ENCODE results near the gene MRPS18B.

Gene MRPS18B

GRCh38 chr6:30635834-30636233 is 18.2 kb downstream of the MRPS18B start:
- Mint-ChIP-seq H3K27ac (no peak overlapping the region), H3K9me3 (no peaks in the 10 kb centered on the region), H3K27me3 (ENCODE audit: low read depth) (no peaks in the 10 kb centered on the region), H3K36me3 (ENCODE audit: low read depth) (peaks cover 63% of the 10 kb centered on the region), H3K4me3 (no peak overlapping the region), H3K4me1 (no peaks in the 10 kb centered on the region)
- TF ChIP-seq CTCF (IDR thresholded peaks at IDR 0.05; ENCODE audit: unreplicated experiment in 3 of 3), result no peak

DNA sequence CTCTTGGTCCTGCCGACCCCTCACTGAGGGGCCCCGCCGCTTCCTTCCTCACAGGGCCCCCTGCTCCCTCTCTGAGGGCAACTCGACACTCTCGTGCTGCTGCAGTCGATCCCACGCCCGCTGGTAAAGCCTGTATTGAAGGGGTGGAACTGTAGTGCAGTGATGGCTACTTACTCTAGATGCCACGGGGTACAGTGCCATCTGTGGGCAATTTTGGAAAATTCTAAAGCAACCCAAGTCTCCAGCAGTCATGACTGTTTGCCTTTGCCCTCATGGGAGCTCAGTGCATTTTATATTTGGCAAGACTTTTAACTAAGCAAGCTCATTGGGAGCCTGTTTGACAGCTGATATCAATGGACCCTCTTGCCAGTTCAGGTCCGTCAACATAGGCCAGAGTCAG is 22.8 kb downstream of the MRPS18B start:
- no peak for TF ChIP-seq CTCF (IDR thresholded peaks at IDR 0.05; ENCODE audit: unreplicated experiment in 3 of 3)
- H3K27ac Mint-ChIP-seq, result no peak overlapping the region
- H3K9me3 Mint-ChIP-seq, result no peaks in the 10 kb centered on the region
- no peaks in the 10 kb centered on the region for H3K27me3 Mint-ChIP-seq (ENCODE audit: low read depth)
- no peaks in the 10 kb centered on the region for H3K4me1 Mint-ChIP-seq
- no peak overlapping the region for H3K4me3 Mint-ChIP-seq
- peaks cover 67% of the 10 kb centered on the region for H3K36me3 Mint-ChIP-seq (ENCODE audit: low read depth)

GRCh38 chr6:30641048-30641447 is 23.4 kb downstream of the MRPS18B start:
- no peak overlapping the region for H3K27ac Mint-ChIP-seq
- H3K4me1 Mint-ChIP-seq, result peaks cover under 1% of the 10 kb centered on the region
- no peaks in the 10 kb centered on the region for H3K9me3 Mint-ChIP-seq
- no peaks in the 10 kb centered on the region for H3K27me3 Mint-ChIP-seq (ENCODE audit: low read depth)
- no peak overlapping the region for H3K4me3 Mint-ChIP-seq
- no peak for TF ChIP-seq CTCF (IDR thresholded peaks at IDR 0.05; ENCODE audit: unreplicated experiment in 3 of 3)
- H3K36me3 Mint-ChIP-seq (ENCODE audit: low read depth), result peaks cover 67% of the 10 kb centered on the region

DNA sequence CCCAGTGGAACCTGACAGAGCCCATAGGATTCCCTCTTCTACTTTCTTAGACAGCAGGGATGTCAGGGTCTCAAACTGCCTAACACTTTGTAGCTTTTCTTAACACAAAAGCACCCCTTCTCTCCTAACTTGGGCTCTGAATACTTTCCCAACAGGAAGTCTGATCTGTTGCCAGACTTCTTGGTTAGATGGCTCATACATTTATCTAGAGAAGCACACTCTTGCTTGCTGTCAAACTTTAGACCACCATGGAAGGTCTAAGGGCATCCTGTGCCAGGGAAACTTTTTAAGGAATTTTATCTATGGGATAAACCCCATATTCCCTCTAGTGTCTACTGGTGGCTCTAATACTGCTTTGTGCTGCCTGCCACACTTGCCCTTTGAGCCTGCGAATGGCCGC is 26.0 kb downstream of the MRPS18B start:
- no peak for TF ChIP-seq CTCF (IDR thresholded peaks at IDR 0.05; ENCODE audit: unreplicated experiment in 3 of 3)
- H3K4me1 Mint-ChIP-seq, result peaks cover 14% of the 10 kb centered on the region
- H3K36me3 Mint-ChIP-seq (ENCODE audit: low read depth), result peaks cover 59% of the 10 kb centered on the region
- H3K4me3 Mint-ChIP-seq, result no peak overlapping the region
- no peaks in the 10 kb centered on the region for H3K9me3 Mint-ChIP-seq
- H3K27ac Mint-ChIP-seq, result peak overlapping the region in 1 of 3 experiments; percentile 15
- no peaks in the 10 kb centered on the region for H3K27me3 Mint-ChIP-seq (ENCODE audit: low read depth)

DNA sequence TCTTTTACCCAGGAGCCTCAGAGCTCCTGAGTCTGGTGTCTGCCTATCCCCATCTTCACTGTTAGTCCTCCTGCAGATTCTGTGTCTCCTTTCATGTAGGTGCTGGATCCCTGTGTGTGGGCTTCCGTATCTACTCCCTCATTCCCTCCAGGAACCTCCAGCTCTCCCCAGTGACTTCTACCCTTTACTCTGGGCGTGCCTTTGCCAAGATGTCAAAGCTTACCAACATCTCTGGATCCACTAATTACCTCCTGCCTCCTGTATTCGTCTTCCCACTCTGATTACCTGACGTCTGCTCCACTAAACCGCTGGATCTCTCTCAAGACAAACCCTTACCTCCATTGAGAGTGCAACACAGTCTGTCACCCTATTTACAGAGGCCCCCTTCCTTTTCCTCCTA is 27.1 kb downstream of the MRPS18B start:
- Mint-ChIP-seq H3K27me3 (ENCODE audit: low read depth) (no peaks in the 10 kb centered on the region), H3K4me3 (no peak overlapping the region), H3K4me1 (peaks cover 14% of the 10 kb centered on the region), H3K9me3 (no peaks in the 10 kb centered on the region), H3K27ac (peak overlapping the region in 1 of 3 experiments; percentile 21), H3K36me3 (ENCODE audit: low read depth) (peaks cover 55% of the 10 kb centered on the region)
- no peak for TF ChIP-seq CTCF (IDR thresholded peaks at IDR 0.05; ENCODE audit: unreplicated experiment in 3 of 3)

DNA sequence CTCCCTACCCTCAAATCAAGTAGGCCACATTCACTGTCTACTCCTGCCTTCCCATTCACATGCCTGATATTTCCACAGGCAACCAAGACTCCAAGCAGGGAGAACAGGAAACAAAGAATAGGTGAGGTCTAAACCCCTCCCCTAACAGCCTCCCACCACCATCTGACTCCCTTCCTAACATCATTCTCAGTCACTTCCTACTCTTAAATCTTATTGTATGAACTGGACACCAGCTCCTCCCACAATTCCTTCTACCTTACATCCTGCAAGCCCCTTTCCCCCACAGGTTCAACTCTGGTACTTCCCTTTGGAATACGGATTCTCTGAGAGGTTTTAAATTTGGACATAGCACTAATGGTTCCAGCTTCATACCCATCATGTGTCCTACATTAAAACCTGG is 28.3 kb downstream of the MRPS18B start:
- Mint-ChIP-seq H3K9me3 (no peaks in the 10 kb centered on the region), H3K27me3 (ENCODE audit: low read depth) (no peaks in the 10 kb centered on the region), H3K27ac (peak overlapping the region; percentile 27 to 96 (median 54)), H3K36me3 (ENCODE audit: low read depth) (peaks cover 50% of the 10 kb centered on the region), H3K4me1 (peaks cover 14% of the 10 kb centered on the region), H3K4me3 (peak overlapping the region; percentile 88 to 98 (median 95))
- TF ChIP-seq CTCF (IDR thresholded peaks at IDR 0.05; ENCODE audit: unreplicated experiment in 3 of 3), result no peak

Data from nephron (organoid).